Hepatocyte (in vitro differentiated cells): ENCODE data around the gene CDC42EP1.
"Not testable (repeated sequence)": the region's sequence is repeated elsewhere in the genome, so short reads cannot be mapped to it uniquely, and the experiment has no call there.

Experiments used
- EZH2 ChIP-seq: fragments of 200-600 bp; sonication (generic); IDR thresholded peaks from 2 replicates; pipeline ENCODE4 v1.6.1; 2016; ENCODE audit warnings: antibody characterized with exemption, mild to moderate bottlenecking, borderline replicate concordance
- EZH2phosphoT487 ChIP-seq: fragments of 200-600 bp; sonication (generic); IDR thresholded peaks from one replicate; pipeline ENCODE4 v1.6.1; 2018; ENCODE audit warnings: antibody characterized with exemption, mild to moderate bottlenecking, low read depth, moderate library complexity; ENCODE audit not compliant: unreplicated experiment, severe bottlenecking
- TF ChIP-seq, protein P1 (sequence below): fragments of 200-600 bp; sonication (generic); IDR thresholded peaks from 2 replicates; pipeline ENCODE4 v1.5.1; 2016; ENCODE audit warnings: antibody characterized with exemption, mild to moderate bottlenecking; ENCODE audit not compliant: poor library complexity

DNA sequence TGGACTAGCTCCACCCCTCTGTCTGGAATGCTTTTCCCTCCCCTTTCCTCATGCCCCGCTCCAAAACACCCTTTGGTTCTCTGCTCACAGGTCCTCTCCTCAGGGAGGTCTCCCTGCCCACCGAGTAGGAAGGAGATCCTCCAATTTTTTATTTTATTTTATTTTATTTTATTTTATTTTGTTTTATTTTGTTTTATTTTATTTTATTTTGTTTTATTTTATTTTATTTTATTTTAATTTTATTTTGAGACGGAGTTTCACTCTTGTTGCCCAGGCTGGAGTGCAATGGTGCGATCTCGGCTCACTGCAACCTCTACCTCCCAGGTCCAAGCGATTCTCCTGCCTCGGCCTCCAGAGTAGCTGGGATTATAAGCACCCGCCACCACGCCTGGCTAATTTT is 32.3 kb upstream of the CDC42EP1 start:
- TF ChIP-seq, protein P1, sequence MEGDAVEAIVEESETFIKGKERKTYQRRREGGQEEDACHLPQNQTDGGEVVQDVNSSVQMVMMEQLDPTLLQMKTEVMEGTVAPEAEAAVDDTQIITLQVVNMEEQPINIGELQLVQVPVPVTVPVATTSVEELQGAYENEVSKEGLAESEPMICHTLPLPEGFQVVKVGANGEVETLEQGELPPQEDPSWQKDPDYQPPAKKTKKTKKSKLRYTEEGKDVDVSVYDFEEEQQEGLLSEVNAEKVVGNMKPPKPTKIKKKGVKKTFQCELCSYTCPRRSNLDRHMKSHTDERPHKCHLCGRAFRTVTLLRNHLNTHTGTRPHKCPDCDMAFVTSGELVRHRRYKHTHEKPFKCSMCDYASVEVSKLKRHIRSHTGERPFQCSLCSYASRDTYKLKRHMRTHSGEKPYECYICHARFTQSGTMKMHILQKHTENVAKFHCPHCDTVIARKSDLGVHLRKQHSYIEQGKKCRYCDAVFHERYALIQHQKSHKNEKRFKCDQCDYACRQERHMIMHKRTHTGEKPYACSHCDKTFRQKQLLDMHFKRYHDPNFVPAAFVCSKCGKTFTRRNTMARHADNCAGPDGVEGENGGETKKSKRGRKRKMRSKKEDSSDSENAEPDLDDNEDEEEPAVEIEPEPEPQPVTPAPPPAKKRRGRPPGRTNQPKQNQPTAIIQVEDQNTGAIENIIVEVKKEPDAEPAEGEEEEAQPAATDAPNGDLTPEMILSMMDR: not testable (repeated sequence)
- not testable (repeated sequence) for TF ChIP-seq EZH2phosphoT487, EZH2
